Suppressor macrophage (primary cell): Measurements from ENCODE around the gene MYOM1.
"Not testable (repeated sequence)": the region's sequence is repeated elsewhere in the genome, so short reads cannot be mapped to it uniquely, and the experiment has no call there.

Experiments
- DNase-seq, 4 experiments: peaks; one replicate each; pipeline ENCODE4 v3.0.0-alpha.2; 2020 to 2022

The MYOM1 gene

DNA sequence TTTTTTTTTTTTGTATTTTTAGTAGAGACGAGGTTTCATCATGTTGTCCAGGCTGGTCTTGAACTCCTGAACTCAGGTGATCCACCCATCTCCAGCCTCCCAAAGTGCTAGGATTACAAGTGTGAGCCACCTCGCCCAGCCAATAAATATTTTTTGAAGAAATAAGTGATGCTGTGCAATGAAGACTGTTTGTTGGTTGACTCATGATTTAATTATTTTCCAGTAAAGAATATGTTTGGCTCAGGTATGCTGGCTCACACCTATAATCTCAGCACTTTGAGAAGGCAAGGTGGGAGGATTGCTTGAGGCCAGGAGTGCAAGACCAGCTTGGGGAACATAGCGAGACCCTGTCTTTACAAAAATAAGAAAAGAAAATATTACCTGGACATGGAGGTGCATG is 165.0 kb downstream of the MYOM1 start:
- no peak for DNase-seq

DNA sequence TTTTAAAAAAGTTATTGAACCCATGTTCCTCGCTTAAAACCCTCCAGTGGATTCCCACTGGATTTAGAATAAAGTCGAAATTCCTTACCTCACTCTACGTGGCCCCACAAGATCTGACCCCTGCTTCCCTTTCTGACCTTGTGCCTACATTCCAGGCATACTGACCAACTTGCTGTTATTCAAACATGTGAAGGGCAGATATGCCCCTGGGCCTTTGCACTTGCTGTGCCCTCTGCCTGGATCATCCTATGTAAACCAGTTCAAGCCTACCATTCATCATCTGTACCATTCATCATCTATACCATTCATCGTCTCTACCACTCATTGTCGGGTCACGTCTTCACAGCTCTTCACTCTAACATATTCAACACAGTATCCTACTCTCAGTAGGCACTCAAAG is 165.6 kb downstream of the MYOM1 start:
- no peak for DNase-seq

DNA sequence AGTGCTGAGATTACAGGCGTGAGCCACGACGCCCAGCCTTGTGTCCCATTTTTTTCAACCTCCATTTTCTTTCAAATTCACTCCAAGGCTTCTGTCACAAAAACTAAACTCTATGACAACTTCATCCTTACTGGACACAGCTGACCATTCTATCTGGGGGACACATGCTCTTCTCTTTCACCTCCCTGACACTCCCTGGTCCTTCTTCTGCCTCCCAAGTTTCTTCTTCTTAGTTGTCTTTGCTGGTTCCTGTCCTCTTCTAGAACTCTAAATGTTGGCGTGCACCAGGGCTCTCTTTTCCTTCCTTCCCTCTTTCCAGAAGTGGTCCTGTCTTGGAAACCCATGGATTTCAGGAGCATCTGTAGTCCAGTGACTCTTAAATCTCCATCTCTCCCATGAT is 166.7 kb downstream of the MYOM1 start:
- DNase-seq, result no peak

DNA sequence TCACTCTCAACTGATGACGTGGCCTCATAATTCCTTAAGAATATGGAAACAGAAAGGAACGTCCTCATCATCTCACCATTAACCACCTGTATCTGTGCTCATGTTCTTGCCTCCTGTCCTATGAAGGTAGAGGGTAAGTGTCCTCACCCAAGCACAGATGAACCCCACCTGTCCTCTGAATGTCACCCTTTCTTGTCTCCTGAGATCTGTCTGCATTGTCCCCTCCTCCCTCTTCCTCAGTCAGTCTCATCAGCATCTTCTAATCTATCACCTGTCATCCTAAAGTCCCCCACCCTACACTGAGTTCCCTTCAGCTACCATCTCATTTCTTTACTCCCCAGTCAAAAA is 167.4 kb downstream of the MYOM1 start:
- no peak for DNase-seq

DNA sequence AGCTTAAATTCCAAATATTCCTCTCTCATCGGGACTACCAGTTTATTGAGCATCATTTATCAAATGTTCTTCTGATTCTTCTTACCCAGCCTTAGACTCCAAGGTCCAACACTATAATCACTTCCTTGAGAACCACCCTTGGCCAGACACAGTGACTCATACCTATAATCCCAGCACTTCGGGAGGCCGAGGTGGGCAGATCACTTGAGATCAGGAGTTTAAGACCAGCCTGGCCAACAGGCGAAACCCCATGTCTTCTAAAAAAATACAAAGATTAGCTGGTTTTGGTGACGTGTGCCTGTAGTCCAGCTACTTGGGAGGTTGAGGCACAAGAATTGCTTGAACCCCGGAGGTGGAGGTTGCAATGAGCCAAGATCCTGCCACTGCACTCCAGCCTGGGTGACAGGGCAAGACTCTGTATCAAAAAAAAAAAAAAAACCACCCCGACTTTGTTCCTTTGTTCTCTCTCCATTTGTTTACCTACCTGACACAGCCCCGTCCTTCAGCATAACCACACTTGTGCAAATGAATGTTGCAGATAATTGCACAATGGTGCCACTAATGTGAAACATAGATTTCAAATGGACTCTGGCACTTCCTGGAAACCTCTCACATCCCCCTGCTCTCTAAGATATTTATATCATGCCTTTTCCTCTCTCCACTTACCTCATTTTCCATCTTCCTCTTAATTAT is 167.9 kb downstream of the MYOM1 start:
- DNase-seq, result peak in 3 of 4 experiments; percentile 7 to 53 (median 38)

DNA sequence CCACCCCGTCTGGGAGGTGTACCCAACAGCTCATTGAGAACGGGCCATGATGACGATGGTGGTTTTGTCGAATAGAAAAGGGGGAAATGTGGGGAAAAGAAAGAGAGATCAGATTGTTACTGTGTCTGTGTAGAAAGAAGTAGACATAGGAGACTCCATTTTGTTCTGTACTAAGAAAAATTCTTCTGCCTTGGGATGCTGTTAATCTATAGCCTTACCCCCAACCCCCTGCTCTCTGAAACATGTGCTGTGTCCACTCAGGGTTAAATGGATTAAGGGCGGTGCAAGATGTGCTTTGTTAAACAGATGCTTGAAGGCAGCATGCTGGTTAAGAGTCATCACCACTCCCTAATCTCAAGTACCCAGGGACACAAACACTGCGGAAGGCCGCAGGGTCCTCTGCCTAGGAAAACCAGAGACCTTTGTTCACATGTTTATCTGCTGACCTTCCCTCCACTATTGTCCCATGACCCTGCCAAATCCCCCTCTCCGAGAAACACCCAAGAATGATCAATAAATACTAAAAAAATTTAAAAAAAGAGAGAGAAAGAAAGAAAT is 169.8 kb downstream of the MYOM1 start:
- DNase-seq, result not testable (repeated sequence)

DNA sequence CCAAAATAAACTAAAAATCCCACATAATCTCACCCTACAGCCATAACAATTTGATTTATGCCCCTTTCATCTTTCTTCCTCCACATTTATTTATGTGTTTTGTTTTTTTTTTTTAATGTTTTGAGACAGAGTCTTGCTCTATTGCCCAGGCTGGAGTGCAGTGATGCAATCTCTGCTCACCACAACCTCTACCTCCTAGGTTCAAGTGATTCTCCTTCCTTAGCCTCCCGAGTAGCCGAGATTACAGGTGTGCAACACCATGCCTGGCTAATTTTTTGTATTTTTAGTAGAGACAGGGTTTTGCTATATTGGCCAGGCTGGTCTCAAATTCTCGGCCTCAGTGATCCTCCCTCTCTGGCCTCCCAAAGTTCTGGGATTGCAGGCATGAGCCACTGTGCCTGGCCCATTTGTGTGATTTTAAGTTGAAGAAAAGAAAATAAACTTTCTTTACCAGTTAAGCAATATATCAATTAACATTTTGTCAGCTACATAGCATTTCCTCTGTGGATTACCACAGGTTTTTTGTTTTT is 170.9 kb downstream of the MYOM1 start:
- no peak for DNase-seq

DNA sequence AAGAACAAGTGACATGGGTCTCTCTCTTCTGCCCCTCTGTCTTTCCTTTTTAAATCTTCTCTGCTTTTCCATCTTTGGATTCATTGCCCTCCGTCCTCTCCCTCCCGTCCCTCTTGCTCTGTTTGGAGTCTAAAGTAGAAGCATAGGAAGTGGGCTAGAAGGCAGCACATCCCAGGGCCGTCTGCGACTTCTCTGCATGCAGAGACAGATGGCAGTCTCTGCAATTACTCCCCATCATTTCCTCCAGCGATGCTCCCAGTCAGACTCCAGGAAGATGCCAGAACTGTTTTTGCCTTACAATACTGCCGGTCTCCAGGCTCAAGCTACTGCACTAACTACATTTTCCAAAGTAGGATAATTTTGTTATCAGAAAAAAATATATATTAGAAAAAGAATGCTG is 171.6 kb downstream of the MYOM1 start:
- no peak for DNase-seq

DNA sequence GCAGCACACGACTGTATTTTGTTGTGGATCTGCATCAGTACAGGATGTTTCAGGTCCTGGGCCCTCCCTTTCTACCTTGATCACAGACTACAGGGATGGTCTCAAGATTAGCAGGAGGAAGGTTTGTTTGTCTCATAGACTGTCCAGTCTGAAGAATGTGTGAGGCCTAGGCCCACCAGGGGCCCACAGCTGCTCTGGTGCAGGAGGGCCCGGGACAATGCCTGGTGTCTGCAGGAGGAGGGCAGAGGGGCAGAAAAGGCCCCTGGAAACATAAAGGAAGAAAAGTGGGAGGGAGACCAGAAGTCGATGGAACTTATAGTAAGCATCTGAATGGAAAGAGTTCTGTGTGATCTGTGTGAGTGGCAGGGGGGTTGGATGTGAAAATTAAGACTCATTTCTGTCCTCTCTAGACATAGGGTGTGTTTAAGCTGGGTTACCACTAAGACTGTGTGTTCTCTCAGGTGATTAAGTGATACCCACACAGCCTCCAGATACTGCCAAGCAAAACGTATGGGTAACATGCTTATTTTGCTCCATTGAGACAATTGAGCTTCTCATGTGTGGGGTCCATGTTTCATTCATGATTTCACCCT is 173.5 kb downstream of the MYOM1 start:
- no peak for DNase-seq

DNA sequence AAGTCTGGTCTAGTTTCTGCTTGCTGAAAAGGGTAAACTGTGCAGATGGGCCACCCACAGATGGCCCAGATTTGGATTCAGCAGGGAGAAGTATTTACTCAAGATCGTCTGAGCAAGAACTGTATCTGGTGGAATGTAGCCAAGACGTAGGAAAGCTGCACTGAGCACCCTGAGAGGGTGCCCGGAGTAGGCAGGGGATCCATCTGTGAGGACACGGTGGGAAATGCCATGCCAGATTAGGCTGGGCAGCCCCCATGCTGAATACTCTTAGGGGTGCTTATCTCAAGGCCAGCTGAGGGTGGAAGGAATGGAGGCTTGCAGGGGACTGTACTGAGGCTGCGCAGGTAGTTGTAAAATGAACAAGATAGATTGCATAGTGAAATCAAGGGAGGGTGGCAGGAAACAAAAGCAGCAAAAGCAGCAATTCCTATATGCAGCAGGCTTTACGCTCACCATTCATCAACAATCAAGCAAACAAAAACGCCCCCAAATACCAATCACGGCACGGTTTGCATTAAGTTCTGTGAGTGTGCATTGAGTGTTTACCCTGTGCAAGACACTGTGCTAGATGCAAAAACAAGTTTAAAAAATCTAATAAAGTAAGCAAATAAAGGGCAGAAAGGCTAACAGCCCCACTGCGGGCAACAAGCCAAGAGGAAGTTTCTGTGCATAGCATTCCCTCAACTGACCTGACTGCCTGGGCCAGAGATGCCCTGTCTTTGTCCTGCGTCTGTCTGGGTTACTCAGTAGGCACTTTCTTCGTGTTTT is 174.7 kb downstream of the MYOM1 start:
- peak; percentile 74 to 84 (median 80) for DNase-seq

DNA sequence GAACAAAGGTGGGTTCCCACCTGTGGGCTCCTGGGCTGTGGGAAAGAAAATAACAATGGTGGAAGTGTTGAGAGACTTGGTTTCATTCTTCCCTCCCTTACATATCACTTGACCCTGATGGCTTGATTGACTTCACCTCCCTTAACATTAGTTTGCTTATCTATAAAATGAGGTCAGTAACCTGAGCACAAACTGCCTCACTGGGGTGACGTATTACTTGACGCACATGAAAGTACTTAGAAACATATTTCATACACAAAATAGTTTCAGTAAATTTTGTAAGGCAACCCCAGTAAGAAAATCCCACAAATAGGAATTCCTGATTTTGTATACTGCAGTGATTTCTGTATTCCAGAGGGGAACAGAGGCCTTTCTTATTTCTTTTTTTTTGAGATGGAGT is 177.4 kb downstream of the MYOM1 start:
- no peak for DNase-seq

DNA sequence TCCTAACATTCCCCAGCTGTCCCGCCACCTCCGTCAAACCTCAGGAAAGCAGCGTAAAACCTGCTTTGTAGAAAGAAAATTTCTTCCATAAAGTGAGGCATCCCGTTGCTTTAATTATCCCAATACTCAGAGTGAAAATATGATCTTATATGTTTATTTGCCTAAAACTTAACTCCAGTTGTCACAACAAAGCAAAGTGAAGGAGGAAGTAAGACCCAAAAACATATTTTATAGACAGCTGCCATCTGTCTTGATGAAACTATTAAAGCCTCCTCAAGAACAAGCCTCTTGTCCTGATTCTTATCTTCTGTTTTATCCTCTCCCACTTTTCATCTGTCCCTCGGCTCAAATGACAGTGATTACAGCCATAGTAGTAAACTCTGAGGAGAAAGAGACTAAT is 177.9 kb downstream of the MYOM1 start:
- DNase-seq, result no peak

DNA sequence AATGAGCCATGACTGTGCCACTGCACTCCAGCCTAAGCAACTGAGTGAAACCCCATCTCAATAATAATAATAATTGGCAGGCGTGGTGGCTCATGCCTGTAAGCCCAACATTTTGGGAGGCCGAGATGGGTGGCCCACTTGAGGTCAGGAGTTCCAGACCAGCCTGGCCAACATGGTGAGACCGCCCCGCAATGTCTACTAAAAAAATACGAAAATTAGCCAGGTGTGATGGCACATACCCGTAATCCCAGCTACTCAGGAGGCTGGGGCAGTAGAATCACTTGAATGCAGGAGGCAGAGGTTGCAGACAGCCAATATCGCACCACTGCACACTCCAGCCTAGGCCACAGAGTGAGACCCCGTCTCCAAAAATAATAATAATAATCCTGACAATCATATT is 178.9 kb downstream of the MYOM1 start:
- DNase-seq, result no peak

DNA sequence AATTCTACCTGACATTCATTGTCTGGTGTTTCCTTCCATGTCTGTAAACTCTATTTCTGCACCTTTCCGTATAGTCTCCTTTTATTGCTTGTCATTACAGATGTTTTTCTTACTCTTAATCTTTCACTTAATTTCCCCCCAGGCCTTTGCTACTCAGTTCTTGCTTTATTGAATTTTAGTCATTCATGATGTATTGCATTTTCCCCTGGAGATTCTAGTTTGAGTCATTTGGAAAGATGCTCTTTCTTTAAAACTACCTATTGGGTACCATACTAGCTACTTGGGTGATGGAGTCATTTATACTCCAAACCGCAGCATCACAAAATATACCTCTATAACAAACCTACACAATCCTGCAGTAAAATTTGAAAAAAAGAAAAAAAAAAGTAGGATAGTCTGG is 179.6 kb downstream of the MYOM1 start:
- no peak for DNase-seq

DNA sequence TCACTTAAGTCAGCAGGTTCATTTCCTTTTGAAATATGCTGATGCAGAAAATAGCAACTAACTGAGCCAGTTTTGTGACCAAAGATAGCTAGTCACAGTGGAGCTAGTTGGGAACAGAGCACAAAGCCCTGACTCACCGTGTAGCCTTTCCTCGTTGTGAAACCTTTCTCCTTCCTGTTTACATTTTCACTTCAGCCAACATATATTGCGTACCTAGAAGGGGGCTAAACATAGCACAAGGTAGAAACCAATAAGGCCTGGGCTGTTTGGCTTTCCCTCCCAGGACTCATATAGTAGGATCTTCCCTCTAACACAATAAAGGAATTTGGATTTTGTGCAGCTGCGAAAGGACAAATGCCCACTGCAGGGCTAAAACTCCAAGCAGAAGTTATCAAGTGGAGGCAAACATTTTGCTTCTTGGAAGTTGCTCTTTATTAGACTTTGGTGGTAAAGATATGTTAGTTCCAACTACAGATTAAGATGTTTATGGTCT is 182.3 kb downstream of the MYOM1 start:
- peak; percentile 74 to 89 (median 84) for DNase-seq

DNA sequence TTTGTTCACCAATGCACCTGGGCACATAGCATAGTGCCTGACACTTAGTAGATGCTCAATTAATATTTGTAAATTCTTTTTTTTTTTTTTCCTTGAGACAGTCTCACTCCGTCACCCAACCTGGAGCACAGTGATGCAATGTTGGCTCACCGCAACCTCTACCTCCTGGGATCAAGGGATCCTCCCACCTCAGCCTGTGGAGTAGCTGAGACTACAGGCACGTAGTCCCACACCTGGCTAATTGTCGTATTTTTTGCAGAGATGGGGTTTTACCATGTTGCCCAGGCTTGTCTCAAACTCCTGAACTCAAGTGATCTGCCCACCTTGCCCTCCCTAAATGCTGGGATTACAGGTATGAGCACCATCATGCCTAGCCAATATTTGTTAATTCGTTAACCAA is 183.7 kb downstream of the MYOM1 start:
- no peak for DNase-seq

DNA sequence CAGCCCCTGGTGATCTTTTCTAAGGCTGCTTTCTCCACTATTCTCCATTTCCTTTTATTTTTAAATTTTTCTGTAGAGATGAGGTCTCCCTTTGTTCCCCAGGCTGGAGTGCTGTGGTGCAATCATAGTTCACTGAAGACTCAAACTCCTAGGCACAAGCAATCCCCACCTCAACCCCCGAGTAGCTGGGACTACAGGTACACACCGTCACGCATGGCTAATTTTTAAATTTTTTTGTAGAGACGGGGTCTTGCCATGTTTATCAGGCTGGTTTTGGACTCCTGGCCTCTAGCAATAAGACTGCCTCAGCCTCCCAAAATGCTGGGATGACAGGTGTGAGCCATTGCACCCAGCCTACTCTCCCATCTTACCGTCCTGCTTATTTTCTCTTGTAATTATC is 184.1 kb downstream of the MYOM1 start:
- DNase-seq, result no peak

DNA sequence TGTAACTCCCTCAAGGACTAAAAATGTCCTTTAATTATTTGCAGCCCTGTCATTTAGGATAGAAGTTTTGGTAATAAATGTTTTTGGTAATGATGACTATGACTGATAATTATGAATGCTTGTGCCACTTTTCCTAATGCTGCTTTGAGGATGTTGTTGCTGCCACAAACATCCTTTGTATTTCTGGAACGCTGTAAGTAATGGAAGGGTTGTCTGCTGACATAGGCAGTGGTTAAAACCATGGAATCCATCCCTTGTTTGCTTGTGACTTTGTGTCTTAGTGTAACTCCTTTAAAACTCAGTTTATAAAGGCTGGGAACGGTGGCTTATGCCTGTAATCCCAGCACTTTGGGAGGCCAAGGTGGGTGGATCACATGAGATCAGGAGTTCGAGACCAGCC is 187.0 kb downstream of the MYOM1 start:
- DNase-seq, result no peak

DNA sequence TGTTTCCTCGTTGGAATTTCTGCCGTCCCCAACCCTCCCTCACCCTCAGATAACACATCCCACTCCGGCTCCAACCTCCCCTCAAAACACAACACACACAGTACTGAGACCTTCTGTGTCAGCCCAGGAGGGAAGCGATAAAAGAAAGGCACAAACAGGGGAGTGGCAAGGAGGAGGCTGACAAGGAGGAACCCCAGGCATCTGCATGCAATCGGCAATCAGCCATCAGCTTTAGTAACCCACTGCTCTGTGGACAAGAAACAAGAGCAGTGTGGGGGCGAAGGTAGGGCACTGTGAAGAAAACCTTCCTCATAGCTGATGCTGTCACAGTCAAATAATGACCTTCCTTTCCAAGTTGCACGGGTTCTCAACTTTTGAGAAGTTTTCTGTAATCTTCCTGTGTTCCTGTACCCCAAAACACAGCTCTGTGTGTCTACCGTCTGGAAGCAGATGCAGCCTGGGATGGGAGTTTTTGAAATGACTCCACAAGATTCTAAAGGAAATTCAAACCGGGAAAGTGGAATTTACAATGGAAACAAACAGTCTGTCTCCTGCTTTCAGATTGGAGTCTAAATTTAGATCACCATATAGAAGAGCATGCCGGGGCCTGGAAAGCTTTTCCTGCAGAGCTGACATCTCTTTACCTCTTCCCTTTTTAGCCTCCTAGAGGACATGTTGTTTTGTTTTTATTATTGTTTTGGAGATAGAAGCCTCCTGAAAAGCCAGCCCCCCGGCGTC is 190.4 kb downstream of the MYOM1 start:
- DNase-seq, result peak; percentile 67 to 83 (median 74)

DNA sequence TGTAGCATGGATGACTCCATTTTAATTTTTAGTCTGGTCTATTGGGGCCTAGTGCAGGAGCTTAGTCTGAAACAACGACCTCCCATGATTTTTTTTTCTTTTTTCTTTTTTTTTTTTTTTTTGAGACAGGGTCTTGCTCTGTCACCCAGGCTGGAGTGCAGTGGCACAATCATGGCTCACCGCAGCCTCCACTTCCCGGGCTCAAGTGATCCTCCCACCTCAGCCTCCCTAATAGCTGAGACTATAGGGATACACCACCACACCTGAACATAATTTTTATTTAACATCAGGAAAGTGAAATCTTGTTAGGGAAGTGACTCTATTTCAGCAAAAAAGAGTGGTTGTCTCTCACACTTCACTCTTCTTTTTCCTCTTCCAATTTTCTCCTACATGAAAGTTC is 191.7 kb downstream of the MYOM1 start:
- not testable (repeated sequence) for DNase-seq

DNA sequence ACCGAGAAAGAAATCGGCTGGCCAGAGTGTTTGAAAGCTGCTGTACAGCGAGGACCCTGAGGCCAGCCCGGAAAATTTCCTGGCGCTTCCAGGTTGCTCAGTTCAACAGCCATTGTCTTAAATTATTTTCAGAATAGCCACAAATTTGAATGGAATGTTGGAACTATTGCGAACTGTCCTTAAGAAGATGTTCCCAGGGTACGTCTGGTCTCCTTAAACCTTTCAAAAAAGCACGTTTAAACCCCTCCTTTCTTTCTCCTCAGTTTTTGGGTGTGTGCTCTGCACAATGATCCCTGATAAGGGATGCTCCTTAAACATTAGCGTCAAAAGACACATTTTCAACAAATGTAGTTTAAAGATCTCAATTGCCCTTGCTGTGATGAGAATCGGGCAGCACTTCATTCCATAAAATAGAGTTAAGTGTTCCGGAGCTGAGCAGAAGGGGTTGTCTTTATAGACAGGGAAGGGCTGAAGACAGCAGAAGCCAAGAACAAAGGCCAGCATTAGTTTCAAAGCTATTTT is 192.3 kb downstream of the MYOM1 start:
- DNase-seq, result no peak

DNA sequence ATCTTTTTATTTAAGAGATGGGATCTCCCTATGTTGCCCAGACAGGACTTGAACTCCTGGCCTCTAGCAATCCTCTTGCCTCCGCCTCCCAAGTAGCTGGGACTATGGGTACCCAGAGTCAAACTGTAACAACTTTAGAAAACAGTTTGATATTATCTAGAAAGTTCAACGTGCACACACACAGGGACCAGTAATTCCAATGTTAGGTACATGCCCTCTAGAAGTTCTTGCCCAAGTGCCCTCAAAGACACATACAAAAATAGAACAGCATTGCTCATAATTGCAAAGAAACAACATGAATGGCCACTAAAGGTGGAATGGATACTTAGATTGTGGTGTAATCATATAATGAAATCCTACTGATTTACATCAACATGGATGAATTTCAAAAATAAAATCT is 194.2 kb downstream of the MYOM1 start:
- no peak for DNase-seq
